Fibroblast of skin of right biceps (primary cell): ENCODE measurements around the gene NFAM1.

ENCODE experiments used
- DNase-seq: peaks from one replicate; pipeline ENCODE4 v3.0.0-alpha.2; 2013

The NFAM1 gene

DNA sequence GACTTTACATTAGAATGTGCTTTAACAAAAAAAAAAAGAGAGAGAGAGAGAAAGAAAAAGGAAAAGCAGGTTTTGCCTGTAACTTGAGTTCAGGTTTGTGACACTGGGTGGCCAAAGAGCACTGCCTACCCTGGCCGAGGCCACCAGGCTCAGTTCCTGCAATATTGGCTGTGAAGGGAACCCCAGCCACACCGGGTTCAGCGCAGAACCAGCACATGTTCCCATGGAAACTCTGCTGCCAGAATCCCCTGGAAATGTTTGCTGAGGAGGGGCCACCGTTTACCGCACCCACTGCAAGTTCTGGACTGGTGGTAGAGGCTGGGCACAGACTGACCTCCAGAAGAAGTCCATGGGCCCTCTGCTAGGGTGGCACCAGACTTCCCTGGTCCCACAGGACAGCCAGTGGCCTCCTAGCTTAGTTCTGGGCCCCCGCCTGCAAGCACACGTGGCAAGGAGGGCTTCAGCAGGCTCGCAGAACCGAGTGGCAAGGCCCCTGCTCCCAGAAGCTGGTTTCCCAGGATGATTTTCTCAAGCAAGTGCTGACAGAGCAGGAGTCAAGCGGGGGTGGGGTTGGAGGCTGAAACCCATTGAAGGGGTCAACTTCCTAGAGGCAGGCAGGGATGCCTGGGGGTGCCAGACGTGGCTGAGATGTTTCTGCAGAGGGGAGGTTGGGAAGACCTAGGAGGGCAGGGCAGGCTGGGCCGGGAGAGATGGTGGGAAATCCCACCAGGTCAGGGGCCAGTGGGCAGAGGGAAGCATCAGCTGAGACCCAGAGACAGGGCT, 51.2 kb downstream of the NFAM1 start:
- no peak for DNase-seq

DNA sequence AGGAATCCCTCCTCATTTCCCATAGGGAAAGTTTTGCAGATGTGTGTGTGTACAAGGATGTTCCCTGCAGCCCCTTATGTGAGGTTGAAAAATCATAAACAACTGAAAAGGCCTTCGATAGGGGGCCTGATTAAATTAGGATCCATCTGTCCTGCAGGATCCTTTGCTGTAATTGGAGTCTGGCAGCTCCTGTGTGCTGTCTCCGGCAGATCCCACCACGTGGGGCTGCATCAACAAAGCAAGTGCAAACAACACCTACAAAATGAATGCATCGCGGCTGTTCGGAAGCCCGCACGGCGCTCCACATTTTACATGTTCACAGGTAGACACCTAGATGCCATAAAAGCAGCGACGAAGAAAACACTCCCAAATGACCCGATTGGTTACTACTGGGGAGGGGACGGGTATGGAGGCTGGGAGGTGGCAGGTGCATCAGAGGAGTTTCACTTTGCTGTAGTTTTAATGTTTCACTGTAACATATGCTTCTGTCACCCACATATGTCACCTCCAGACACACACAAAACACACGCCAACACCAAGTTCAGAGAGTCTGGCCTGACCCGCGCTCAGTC, 52.2 kb downstream of the NFAM1 start:
- DNase-seq: no peak

DNA sequence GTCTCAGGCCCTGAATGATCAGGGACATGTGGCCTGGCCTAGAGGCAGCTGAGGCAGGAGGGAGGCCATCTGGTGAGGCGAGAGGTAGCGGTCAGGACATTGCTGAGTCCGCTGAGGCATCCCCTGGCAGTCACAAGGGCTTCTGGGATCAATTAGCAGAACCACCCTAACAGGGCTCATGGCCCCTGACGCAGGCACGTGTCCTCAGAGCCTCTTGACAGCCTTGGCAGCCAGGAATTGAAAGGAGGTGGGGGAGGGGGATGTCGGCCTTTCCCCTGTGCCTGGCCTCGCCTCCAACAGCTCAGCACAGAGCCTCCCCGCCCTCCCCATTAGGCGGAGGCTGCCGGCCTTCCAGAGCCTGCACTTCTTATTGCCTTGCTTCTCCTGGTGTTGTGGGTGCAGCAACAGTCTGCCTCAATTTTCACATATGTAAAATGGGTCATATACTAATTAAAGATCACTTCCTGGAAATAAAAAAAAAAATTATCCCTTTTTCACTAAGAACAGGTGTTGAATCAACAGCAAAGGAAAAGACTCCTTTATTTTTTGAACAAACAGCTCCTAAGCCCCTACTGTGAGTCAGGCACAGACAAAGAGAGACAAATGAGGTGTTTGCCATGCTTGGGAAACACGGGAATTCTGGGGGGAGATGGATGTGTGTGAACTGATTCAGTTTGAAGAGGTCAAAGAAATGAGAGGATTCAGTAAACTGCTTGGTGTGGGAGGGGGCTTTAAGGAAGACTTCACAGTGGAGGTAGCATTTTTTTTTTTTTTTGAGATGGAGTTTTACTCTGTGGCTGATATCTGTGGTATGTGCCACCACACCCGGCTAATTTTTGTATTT, 55.3 kb downstream of the NFAM1 start:
- peak; percentile 63 for DNase-seq

DNA sequence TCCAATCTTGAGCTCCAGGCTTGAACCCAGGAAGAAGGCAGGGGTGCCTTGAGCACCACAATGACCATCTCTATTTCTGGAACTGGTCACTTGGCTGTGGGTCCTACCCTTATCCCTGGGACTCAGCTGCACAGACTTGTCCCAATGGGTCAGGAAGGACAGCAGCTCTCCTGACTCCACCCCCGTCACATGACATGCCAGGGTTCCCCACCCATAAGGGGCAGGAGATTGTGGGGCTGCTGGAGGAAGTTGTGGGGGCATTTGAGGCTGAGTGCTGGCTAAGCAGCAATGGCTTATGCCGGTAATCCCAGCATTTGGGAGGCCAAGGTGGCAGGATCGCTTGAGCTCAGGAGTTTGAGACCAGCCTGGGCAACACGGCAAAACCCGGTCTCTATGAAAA, 56.2 kb downstream of the NFAM1 start:
- DNase-seq: no peak

DNA sequence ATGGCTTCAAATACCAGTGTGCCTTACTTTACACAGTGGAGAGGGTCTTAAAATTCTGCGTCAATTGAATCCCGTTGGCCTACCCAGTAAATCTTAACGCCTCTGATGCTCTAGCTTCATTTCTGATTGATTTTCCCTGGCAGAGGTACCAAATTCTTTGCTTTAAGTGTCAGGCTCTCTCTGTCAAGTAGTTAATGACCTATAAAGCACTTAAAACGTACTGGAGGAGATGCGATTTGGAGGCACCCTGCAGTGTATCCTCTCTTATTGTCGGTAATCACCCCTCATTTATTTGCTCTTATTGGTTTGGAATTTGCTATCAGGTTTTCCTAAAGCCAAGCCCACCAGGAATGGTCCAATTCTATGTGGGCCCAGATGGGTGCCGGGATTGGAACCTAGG, 59.2 kb downstream of the NFAM1 start:
- DNase-seq: no peak

DNA sequence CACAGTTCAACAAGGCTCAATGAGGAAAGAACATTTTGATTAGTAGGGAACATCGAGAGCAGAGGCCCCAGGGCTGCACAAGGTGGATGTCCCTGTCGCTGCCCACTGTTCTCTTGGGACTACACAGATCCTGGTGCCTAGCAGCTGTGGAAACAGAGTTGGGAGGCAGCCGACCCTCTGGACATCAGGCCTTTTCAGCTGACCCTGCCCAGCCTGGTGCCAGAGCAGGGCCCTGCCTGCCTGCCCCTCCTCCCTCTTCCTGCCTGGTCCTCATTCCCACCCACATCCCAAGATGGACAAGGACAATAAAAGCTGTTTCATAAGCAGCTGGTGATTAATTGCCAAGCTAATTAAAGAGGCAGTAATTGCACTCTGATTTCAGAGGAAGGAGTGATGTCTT, 60.7 kb downstream of the NFAM1 start:
- DNase-seq: no peak

DNA sequence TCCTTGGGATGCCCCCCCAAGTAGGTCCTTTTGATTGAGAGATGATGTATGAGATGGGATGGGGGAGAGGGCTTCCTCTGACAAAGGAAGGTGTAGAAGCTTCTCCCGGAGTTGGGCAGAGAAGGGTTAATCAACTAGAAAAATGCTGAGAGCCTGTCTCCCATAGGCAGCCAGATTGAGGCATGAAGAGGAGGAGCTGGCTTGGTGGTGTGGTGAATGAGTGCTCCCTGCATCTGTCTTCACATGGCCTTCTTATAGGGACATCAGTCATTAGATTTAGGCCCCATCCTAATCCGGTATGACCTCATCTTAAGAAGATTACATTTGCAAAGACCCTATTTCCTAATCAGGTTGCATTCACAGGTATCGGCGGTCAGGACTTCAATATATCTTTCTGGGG, 61.1 kb downstream of the NFAM1 start:
- no peak for DNase-seq

DNA sequence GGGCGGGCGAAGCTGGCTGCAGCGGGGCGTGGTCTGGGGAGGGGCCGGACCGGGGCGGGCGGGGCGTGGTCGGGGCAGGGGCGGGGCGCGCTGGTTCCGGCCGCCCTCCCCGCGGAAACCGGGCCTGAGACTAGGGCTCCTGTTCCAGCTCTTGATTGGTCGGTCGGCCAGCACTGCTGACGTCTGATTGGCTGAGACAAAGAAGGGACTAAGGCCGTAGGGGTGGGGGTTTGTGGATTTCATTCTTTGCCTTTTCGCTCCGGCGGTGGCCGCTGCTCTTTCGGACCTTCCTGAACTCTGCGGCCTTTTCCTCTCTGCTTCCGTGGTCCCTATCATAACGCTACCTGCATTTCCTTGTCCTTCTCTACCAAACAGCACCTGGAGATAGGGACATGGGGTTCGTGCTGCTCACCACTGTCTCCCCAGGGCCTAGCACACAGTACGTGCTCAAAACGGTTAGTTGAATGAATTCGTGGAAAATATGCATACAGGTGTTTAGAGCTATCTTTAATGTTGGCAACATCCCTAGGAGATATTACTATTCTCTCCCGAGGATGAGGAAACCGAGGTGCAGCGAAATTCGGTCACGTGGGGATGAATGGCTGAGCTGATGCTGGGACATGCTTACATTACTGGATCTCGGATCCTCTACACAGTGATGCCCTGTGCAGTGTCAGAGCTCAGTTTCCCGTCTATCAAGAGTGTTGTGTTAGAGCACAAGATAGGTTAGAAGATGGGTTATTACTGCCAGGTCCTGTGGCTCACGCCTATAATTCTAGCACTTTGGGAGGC, 62.8 kb downstream of the NFAM1 start:
- peak; percentile 92 for DNase-seq

DNA sequence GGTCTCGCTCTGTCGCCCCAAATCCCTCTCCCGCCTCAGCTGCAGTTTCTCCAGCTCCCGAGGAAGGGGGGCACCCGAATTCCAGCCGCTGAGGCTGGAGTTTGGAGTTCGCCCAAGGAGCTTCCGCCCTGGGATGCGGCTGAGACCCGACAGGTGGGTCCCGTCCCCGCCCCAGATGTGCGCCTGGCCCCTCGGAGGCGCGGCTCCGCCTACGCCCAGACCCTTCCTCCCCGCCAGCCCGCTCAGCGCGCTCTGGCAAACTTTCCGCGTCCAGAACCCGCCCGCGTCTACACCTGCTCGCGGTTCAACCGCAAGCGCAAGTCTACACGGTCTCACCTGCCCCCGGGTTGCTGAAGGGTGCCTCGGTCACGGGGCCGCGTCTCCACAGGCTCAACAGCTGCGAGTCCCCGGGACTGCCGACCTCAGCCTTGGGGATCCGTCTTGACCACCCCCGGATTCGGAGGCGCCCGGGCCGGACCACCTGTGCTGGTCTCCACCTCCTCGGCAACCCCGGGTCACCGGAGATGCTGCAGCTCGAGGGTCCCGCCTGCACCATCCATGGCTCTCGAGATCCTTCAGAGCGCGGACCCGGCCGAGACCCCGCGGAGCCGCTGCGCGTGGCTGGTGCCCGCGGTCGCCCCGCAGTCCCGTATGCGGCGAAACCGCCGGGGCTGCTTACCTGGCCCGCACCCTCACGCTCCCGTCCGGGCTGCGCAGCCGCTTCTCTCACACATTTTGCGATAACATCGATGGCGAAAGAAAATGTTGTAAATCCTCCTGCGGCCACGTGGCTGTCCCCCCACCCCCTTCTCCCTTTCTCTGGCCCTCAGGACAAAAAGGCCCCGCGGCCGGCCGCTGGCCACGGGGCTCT, 63.6 kb downstream of the NFAM1 start:
- DNase-seq: no peak

DNA sequence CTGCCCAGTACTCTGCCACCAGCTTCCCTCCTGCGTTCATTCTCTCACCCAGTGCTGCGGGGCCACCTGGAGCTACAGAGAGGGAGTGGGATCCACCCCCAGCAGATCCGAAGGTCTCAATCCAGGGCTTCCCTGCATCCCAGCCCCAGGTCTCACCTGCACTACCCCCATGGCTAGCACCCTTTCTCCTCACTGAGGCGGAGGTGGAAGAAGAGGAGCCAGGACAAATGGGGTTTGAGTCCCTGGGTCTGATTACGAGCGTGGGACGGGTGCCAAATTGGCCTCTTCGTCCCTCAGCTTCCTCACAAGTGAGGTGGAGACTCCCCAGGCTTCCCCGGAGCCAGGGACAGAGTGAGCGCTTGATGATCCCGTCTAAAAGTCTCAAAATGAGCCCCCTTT, 64.2 kb downstream of the NFAM1 start:
- DNase-seq: no peak

DNA sequence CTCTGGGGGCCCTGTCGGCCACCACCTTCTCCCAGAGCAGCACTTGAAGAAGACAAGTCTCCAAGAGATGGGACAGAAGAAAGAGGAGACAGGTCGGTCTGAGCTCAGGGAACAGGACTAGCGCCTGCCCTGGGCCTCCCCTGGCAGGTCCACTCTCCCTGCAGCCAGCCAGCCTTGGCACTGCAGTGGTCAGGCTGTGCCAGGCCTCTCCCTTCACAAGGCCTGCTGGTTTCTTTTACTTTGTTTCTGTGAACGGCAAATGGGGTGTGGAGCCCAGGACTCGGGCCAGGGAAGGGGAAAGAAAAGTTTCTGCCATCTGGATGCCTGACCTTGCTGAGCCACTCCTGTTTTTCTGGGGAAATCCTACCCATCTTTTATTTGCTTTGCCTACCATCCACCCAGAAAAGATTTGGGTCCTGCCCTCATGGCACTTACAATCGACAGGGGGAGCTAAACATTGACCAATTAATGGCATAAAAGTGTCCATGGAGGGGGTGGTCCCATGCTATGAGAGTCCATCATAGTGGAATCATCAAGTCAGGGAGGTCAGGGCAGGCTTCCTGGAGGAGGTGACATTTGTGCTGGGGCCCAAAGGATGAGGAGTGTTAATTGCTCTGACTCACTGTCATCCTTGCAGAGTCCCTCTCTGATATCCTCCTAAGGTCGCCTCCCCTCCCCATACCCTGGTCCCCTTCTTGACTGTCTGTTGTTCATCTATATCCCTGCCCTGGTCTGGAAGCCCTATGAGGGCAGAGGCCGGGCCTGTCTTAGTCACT, 65.2 kb downstream of the NFAM1 start:
- no peak for DNase-seq

DNA sequence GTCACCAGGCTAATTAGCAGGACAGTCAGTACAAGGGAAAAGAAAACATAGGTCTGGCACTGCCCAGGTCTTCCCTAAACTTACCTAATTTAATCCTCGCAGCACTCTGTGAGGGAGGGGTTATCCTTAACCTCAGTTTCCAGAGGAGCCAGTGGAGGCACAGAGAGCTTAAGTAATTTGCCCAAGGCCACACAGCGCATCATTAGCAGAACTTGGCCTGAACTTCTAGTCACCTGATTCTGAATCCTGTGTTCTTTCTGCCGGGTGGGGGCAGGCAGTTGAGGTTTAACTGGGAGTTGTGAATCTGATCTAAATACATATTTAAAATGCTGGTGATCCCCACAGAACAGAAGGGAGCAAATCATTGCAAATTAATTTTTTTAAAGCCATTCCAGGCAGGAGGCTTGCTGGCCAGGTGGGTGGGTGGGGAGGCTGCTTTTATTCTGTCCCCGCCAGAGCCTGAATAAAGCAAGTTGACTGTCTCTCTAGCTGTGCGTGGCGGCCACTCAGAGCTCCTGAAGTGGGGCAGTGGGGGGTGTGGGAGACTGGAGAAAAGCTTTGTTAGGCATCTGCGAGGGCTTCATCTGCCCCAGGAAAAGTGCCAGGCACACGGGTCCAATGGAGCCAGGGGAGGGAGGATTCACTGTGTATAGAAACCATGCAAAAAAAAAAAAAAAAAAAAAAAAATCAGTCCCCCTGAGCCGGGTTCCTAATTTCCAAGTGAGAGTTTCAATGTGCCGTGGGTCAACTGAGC, 66.1 kb downstream of the NFAM1 start:
- no peak for DNase-seq

DNA sequence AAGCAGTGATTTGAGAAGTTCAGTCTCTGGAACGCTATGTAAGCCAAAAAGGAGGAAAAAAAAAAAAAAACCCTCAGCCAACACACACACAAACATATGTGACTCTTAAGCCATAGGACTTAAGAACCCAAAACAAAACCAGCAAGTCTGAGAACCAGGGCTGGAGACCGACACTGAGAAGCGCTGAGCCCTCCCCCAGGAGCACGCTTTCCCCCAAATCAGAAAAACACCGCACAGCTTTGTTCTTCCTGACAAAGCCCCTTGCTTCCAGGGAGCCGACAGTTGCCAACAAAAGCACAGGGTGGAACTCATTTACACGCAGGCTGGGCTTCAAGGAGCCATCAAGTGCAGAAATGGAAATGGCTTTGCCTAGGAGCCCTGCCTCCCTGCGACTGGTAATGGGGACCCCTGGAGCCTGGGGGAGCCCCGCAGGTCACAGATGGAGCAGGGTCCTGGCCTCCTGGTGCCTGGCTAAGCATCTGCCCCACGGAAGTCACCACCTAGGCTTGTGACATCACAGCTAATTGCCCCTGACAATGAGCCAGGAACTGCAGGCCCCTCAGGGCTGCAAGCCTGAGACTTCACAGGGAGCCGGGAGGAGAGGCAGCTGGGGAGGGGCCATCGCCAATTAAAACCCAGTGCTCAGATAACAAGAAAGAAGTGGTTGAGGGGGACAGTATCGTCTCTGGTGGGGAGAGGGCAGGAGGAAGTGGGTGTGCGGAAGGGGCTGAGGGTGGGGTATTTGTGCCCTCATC, 66.9 kb downstream of the NFAM1 start:
- peak; percentile 36 for DNase-seq

DNA sequence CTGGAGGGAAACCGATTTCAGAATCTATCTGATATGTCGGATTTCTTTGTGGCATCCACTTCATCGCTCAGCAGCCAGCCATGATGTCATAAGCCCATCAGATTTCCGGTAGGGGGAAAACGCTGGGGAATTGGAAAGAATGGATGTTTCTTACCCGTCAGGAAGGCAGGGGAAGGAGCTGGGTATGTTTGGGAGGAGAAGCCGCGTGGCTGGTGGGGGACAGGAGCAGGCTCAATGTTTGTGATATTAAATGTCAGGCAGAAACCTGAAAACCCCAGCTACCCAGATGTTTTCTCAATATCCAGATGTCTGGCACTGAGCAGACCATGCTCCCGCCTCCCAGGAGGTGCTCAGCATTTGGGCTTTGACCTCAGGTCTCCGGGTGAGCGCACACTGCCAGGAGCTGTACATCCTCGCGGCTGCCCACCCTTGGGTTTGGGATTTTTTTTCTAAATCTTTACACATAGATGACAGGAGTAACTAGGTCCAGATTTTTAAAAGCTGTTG, 67.5 kb downstream of the NFAM1 start:
- peak; percentile 74 for DNase-seq

DNA sequence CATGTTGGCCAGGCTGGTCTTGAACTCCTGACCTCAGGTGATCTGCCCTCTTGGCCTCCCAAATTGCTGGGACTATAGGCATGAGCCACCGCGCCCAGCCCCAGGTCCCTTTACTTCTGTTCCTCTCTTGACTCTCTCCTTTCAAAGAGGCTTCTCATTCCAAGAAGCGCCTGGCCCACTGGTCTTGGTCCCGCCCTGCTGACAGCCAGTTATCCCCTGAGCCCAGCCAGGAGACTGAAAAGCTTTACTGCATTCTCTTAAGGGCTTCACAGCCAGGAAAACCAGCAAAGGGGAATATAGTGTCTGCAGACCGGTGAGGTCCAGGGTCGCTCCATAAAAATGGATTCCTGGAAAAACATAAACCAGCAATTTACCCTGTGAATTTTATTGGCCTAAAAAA, 68.3 kb downstream of the NFAM1 start:
- no peak for DNase-seq

DNA sequence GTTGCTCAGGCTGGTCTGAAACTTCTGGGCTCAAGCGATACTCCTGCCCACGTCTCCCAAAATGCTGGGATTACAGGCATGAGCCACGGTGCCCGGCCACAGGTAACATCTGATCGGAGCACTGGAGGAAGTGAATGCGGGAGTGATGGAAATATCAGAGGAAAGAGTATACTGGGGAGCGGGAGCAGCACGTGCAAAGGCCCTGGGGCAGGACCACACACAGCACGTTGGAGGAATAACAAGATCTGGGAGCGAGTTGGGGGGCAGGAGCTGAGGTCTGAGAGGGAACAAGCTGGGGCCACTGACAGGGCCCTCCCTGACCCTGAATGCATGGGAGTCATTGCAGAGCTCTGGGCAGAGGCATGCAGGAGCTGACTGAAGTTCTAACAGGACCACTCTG, 70.7 kb downstream of the NFAM1 start:
- DNase-seq: no peak

DNA sequence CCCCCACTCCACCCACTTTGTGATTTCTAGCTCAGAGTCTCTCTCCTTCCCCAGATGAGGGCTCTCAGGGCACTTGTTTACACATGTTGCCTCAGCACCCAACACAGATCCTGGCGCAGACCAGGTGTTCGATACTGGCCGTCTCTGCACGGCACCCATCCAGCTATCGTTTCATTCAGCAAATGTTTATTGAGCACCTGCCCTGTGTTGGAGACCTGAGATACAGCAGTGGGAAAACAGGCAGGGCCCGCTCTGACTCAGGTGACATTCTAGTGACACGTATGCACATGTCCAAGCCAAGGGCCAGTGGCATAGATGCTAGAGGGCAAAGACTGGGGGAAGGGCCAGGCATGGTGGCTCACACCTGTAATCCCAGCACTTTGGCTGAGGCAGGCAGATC, 71.9 kb downstream of the NFAM1 start:
- no peak for DNase-seq

DNA sequence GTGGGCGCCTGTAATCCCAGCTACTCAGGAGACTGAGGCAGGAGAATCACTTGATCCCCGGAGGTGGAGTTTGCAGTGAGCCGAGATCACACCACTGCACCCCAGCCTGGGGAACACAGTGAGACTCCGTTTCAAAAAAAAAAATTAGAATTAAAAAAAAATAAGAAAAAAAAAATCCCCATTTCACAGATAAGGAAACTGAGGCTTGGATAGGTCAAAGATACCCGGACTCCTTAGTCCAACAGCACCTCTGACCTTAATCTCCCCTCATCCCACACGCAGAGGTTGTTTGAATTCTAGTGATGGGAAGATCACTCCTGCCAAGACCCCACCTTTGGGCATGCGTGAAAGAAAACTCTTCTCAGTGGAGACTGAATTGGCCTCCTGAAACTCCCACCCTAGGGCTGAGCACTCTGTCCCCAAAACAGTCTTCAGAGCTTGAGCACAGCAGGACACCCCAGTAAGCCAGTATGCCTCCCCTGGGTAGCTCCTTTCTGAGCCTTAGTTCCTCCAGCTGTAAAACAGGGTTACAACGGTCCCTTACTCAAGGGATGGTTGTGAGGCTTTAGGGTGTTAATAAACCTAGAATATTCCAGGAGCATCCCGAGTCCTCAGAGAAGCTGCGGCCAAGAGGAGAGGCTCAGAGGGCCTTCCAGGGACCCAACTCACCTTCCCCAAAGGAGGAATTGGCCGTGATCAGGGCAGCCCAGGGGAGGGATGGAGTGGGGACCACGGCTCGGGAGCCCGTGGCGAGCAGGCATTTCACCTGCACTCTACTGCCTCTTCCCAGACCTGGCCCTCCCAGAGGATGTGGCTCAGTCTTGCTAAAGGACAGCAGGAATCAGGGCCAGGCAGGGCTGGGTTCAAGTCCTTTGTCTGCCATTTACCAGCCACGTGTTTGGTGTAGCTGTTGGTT, 73.3 kb downstream of the NFAM1 start:
- no peak for DNase-seq
